HG03064 (cell line): ENCODE data around the gene OLA1.

Experiments
- ATAC-seq: cut with Tn5 transposase; IDR thresholded peaks from one replicate; pipeline ENCODE4 v1.9.1; 2021; ENCODE audit warnings: low read depth; ENCODE audit not compliant: unreplicated experiment

Gene OLA1

DNA sequence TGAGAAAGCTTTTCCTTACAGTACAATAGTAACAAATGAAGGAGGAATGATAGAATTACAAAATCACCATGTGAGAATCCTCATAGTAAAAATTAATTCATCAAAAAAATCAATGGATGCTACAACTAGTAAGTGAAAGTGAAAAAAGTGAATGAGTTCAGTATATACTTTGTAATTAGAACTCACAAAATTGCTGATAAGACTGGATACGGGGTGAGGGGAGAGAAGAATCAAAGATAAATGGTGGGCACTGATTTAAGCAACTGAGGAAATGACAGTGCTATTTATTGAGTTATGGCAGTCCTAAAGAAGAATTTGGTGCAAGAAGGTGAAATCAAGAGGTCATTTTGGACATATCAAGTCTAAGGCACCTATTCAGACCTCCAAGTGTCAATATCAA lies 20.6 kb downstream of the OLA1 start:
- no peak for ATAC-seq

DNA sequence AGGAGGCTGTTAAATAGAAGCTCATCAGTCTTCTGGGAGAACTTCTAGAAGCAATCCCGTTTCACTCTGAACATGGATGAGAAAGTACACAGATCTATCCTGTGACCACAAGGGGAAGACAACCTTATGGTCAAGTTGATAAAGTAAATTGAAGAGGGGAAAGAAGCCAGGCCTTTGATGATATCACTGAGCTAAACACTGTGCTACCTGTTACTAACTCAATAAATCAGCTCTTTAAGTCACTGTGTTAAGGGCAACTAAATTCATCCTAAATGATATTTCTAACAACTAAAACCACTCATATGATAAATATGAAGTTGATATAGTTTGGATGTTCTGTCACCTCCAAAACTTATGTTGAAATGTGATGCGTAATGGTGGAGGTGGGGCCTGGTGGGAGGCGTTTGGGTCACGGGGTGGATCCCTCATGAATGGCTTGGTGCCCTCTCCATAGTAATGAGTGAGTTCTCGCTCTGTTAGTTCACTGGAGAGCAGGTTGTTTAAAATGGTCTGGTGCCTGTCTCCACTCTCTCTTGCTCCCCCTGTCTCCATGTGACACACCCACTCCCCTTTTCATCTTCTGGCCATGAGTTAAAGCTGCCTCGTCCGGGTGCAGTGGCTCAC lies 23.6 kb downstream of the OLA1 start:
- no peak for ATAC-seq

DNA sequence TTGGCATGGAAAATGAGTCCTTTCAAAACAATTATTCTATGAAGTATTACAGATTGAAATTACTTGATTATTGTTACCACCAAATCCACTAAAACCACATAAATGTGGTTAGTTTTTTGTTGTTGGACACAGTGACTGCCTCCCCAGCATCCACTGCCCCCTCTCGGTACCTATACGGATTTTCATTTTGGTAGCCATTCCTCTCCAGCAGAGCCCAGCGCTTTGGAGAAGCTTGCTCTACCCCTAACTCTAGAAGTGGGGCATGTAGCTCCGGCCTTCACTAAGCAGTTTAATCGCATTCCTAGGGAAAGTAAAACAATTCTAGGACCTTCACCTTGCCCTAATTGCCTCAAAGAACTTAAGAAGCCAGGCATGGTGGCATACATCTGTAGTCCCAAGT lies 24.2 kb downstream of the OLA1 start:
- no peak for ATAC-seq

DNA sequence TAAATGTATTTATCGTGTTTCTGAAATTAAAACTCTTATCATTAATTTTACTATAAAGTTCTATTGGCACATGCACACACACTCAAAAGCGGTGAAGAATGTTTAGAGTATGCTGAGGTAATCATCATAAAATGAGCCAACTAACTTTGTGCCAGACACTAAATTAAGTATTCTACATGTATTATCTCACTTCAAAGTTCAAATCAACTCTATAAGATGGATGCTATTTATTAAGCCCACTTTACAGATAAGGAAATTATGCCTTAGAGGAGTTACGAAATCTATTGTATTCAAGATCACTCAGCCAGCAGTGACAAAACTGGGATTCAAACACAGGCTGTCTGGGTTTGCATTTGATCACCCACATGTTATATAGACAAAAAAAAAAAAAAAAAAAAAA lies 24.9 kb downstream of the OLA1 start:
- ATAC-seq: no peak

DNA sequence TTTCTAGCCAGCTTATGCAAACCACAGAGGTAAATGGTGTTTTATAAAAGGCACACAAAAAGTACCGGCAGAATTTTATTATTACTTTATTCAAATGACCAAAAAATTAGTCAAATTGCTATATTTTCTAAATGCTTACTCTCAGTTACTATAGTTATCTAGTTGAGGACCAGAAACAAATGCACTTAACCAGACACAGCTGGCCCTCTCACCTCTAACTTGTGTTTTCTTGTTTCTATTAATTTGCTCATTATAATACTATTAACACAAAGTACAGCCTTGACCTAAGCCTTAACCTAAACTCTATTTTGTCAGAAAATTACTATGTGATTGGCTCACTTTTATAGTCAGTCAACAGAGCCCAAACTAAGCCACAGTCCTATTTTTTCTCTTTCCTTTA lies 26.2 kb downstream of the OLA1 start:
- ATAC-seq: no peak

DNA sequence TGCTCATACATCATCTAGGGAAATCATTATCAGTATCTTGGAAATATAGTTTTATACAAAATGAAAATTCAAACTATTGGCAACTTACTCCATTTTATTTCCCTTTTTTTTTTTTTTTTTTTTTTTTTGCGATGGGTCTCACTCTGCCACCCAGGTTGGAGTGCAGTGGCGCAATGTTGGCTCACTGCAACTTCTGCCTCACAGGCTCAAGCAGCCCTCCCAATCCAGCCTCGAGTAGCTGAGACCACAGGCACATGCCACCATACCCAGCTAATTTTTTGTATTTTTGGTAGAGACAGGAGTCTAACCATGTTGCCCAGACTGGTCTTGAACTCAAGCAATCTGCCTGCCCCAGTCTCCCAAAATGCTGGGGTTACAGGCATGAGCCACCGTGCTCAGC lies 29.0 kb downstream of the OLA1 start:
- no peak for ATAC-seq

DNA sequence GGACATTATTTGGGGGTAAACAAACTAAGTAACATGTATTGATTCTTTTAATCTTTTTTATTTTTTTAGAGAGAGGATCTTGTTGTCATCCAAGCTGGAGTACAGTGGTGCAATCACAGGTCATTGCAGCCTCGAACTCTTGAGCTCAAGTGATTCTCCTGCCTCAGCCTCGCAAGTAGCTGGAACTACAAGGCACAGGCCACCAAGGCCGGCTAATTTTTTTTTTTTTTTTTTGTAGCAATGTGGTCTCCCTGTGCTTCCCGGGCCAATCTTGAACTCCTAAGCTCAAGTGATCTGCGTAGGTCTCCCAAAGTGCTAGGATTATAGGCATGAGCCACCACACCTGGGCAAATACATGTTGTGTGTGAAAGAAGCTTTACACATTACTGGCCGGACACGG lies 29.6 kb downstream of the OLA1 start:
- no peak for ATAC-seq

GRCh38 chr2:174217869-174218268 lies 30.5 kb downstream of the OLA1 start:
- ATAC-seq: no peak

- ATAC-seq: no peak
These were observed 36.4 kb downstream of the OLA1 start for GRCh38 chr2:174211954-174212353.

DNA sequence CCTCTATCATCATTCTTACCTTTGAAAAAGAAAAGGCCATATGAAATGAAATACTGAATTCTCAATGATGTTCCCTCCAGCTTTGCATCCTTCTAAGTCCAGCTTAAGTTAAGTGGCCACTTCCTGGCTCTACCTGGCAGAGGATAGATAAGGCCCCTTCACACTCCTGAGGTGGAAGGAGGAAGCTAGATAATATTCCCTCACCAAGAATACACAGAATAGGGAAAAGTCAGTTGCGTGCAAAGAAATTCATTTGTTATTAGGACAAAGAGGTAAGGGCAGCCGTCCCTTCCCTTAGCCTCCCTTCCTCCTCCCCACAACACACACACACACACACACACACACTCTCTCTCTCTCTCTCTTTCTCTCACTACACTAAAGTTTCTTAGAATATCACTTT lies 37.5 kb downstream of the OLA1 start:
- no peak for ATAC-seq

DNA sequence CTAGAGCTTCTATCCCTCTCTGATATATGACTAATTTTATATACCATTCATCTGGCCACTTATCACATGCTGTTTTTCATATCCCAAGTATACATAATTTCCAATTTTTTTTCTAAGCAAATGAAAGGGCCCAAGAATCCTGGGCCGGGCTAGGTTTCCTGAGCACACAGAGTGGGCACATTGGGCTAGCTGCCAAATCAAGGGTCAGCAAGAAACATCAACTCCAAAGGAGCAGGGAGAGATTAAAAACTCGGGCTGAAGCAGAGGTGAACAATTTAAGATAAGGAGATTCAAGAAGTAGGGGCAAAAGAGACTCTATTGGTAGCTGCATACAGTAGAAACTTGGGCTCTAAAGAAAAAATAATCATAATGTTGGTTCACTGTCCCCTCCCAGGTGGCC lies 39.0 kb downstream of the OLA1 start:
- no peak for ATAC-seq

DNA sequence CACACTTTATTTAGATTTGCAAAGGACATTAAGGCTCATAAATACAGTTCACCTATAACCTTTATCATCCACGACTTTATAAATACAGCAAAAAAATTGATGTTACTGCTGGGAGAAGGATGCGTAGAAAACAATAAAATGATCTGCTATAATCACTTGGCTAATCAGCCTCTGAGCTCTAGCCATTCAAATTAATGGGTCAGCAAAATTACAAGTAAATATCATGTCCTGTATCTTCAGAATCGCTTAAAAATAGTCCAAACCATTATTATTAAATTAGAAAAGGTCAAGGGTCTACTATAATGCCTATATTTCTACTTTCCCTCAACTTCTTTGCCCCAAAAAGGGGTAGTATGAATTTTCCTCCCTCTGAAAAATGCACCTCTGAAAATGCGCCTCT lies 40.3 kb downstream of the OLA1 start:
- no peak for ATAC-seq

DNA sequence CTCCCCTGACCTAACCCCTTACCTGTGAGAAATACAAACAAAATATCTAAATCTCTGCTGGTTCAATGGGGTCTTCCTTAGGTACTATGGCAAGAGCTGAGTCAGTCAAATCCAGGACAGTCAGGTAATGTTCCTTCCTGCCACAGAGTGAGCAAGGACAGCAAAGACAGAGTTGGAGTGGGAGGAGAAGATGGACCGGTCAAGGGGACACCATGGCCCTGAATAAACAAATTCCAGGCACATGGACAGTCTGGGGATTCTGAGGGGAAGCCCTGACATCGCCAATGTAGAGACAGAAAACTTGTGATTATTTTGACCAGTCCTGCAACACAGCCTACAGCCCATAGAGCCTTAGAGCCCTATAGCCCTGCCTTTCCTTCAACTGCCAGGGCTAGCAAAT lies 42.8 kb downstream of the OLA1 start:
- ATAC-seq: no peak

DNA sequence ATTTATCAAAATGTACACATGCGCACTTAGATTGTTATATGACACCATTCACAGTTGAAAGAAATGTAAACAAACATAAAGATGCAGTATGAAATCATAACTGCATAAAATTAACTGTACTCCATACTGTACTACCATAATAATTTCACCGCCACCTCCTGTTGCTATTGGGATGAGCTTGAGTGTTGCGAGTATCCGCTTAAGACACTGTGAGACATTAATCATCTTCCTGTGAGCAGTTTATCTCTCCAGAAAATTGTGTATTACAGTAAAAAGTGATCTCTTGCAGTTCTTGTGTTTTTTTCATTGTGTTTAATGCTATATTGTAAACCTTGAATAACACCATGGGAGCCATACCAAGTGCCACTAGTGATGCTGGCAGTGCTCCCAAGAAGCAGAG lies 46.1 kb downstream of the OLA1 start:
- no peak for ATAC-seq

- ATAC-seq: no peak
These were observed 49.3 kb downstream of the OLA1 start for GRCh38 chr2:174198846-174199564.

- no peak for ATAC-seq
These were observed 53.1 kb downstream of the OLA1 start for GRCh38 chr2:174195253-174195652.

DNA sequence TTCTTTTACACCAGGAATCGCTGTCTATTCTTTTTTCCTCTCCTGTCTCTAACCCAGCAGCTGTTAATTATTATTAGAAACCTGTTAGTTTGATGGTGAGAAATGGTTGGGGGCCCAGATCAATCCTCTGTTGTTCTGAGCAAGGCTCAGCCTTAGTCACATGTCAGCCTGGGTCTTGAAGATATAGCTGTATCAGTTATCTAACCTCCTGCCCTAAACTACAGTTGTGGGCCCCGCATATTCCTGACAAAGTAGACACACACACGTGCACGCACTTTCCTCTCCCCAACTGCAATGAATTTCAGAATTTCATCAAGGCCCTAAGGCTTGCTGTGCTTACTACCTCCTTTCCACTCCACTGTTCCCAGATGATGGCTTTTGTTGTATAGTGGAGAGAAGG lies 54.6 kb downstream of the OLA1 start:
- ATAC-seq: no peak

DNA sequence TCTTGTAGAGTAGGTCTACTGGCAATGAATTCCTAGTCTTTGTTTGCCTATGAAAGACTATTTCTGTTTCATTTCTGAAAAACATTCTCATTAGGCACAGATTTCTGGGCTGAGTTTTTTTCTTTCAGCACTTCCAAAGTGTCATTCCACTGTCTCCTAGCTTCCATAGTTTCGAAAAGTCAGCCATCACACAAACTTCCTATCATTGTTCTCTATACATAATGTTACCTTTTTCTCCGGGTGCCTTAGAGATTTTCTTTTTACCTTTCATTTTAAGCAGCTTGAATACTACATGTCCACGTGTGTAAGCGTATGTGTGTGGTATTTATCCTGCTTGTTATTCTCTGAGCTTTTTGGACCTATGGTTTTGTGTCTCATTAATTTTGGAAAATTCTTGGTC lies 55.7 kb downstream of the OLA1 start:
- no peak for ATAC-seq

DNA sequence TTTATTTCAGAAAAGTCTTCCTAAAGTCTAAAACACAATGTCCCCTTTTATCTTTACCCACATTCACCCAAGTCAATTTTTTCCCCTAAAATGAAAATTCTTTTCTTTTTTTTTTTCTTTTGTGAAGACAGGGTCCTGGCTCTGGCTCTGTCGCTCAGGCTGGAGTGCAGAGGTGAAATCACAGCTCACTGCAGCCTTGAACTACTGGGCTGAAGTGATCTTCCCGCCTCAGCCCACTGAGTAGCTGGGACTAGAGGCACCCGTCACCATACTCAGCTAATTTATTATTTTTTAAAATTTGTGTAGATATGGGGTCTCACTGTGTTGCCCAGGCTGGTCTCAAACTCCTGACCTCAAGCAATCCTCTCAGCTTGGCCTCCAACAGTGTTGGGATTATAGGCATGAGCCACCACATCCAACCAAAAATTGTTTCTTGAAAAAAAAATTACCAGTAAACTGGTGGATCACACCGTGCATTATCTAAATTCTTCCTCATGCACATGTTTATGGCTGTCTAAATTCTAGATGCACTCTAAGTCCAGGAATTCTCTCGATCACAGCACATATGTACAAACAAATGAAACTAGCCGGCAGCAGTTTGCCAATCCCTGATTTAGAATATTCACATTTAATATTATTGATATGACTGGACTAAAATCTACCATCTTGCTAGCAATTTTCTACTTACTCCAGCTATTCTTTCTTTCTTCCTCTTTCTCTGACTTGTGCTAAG lies 56.8 kb downstream of the OLA1 start:
- ATAC-seq: no peak

DNA sequence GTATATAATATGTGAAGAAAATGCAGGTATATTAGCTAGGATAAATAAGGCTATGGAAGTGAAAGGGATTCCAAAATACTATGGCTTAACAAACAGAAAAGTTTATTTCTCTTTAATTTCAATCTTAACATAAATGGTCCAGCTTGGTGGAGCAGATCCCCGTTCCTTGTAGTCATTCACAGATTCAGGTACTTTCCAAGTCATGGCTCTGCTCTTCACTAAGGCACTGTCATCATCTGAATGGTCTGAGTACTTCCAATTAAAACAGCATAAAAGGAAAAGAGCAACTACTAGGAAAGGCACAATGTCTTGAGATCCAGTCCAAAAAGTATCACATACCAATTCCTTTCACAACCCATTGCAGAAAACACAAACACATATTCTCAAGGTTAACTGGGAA lies 63.4 kb downstream of the OLA1 start:
- no peak for ATAC-seq

- no peak for ATAC-seq
These were observed 63.8 kb downstream of the OLA1 start for GRCh38 chr2:174184504-174184903.

GRCh38 chr2:174183076-174183475 lies 65.3 kb downstream of the OLA1 start:
- ATAC-seq: no peak
